ENCODE measurements around the gene THTPA.

DNA sequence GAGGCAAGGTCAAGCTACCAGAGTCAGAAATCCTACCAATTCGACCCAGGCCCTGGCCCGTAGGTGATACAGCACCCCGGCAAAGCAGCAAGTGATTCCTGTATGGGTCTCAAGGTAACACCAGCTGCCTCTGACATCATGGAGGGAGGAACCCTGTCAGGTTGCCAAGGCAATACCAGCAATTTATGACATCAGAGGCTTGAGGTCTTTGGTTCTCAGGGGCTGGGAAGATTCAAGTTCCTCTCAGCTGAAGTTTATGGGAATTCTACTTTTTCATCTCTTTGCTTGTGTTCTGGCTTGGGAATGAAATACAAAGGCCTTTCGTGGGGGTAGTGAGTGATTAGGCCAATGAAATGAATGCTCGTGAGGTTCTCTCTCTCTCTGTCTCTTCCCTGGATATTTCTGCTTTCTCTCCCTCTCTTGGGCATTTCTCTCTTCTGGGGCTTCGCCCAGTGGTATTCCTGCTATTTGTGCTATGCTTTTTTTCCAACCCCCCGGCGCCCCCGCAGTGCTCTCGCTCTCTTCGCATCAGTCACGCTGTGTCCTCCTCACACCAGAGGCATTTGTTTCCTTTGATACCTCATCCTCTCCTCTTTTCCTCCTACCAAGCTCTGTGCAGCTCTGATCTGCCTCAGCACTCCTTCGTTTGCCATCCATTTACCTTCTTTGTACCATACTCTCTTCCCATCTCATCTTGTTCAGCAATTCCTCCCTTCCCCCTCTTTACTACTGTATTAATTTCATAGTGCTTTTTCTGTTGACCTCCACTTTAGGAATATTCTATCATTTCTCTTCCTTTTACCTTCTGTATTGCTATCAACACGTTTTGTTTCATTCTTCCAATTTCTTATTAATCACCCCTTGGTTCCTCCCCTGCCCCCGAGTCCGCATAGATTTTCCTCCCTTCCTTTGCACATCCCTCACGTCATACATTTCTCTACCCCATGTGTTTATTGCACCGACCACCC, 7.4 kb upstream of the THTPA start:
- TF ChIP-seq SMAD3 (CRISPR knock-in tag; IDR thresholded peaks at IDR 0.05; ENCODE audit: borderline replicate concordance) (no peak), SMAD4 (CRISPR knock-in tag; IDR thresholded peaks at IDR 0.05) (no peak), SP1 (CRISPR knock-in tag; conservative IDR thresholded peaks at IDR 0.05) (0 out of 2 replicates have a peak, but pooled peaks have one; percentile 25), NFYB (CRISPR knock-in tag; conservative IDR thresholded peaks at IDR 0.05; ENCODE audit: low read depth) (no peak), IRF2 (CRISPR knock-in tag; IDR thresholded peaks at IDR 0.05; ENCODE audit: borderline replicate concordance, low read depth) (no peak), ESRRA (CRISPR knock-in tag; IDR thresholded peaks at IDR 0.05; ENCODE audit: borderline replicate concordance) (no peak), NFE2L1 (CRISPR knock-in tag; IDR thresholded peaks at IDR 0.05) (no peak), TP53 (CRISPR knock-in tag; IDR thresholded peaks at IDR 0.05) (no peak)
- TF ChIP-seq, protein P1, sequence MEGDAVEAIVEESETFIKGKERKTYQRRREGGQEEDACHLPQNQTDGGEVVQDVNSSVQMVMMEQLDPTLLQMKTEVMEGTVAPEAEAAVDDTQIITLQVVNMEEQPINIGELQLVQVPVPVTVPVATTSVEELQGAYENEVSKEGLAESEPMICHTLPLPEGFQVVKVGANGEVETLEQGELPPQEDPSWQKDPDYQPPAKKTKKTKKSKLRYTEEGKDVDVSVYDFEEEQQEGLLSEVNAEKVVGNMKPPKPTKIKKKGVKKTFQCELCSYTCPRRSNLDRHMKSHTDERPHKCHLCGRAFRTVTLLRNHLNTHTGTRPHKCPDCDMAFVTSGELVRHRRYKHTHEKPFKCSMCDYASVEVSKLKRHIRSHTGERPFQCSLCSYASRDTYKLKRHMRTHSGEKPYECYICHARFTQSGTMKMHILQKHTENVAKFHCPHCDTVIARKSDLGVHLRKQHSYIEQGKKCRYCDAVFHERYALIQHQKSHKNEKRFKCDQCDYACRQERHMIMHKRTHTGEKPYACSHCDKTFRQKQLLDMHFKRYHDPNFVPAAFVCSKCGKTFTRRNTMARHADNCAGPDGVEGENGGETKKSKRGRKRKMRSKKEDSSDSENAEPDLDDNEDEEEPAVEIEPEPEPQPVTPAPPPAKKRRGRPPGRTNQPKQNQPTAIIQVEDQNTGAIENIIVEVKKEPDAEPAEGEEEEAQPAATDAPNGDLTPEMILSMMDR (IDR thresholded peaks at IDR 0.05): no peak
- TF ChIP-seq, protein P2, sequence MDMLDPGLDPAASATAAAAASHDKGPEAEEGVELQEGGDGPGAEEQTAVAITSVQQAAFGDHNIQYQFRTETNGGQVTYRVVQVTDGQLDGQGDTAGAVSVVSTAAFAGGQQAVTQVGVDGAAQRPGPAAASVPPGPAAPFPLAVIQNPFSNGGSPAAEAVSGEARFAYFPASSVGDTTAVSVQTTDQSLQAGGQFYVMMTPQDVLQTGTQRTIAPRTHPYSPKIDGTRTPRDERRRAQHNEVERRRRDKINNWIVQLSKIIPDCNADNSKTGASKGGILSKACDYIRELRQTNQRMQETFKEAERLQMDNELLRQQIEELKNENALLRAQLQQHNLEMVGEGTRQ (CRISPR knock-in tag; IDR thresholded peaks at IDR 0.05): no peak
- TF ChIP-seq, protein P3, sequence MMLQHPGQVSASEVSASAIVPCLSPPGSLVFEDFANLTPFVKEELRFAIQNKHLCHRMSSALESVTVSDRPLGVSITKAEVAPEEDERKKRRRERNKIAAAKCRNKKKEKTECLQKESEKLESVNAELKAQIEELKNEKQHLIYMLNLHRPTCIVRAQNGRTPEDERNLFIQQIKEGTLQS (CRISPR knock-in tag; conservative IDR thresholded peaks at IDR 0.05): no peak
